ENCODE data around the gene FSIP1.

FSIP1 gene

DNA sequence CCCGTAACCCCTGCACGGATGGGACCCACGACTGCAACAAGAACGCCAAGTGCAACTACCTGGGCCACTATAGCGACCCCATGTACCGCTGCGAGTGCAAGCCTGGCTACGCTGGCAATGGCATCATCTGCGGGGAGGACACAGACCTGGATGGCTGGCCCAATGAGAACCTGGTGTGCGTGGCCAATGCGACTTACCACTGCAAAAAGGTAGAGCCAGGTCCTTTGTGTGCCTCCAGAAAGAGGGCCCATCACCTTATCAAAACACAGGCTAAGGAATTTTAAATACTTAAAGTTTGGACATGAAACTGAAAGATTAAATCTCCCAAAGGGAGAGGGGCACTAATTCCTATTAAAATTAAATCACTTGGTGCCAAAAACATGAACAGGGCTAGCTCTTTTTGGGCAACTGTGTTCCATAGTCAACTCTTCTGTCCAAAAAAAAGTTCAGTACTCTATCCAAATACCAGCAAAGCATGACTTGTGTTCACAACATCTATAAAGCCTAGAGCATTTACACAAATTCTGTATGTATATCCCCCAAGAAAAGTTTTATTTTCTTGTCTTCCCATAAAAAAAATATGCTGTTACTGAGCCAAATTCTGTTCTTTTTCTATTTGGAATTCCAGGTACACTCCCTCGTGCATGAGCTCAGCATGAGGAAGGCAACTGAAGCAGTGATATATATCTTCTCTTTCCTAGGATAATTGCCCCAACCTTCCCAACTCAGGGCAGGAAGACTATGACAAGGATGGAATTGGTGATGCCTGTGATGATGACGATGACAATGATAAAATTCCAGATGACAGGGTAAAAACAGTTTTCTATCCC lies 192.6 kb downstream of the FSIP1 start:
- no peak for DNase-seq

- no peak for DNase-seq
Observed at GRCh38 chr15:39589193-39589814, 193.3 kb downstream of the FSIP1 start.

GRCh38 chr15:39588531-39589192 lies 194.0 kb downstream of the FSIP1 start:
- DNase-seq, result no peak

DNA sequence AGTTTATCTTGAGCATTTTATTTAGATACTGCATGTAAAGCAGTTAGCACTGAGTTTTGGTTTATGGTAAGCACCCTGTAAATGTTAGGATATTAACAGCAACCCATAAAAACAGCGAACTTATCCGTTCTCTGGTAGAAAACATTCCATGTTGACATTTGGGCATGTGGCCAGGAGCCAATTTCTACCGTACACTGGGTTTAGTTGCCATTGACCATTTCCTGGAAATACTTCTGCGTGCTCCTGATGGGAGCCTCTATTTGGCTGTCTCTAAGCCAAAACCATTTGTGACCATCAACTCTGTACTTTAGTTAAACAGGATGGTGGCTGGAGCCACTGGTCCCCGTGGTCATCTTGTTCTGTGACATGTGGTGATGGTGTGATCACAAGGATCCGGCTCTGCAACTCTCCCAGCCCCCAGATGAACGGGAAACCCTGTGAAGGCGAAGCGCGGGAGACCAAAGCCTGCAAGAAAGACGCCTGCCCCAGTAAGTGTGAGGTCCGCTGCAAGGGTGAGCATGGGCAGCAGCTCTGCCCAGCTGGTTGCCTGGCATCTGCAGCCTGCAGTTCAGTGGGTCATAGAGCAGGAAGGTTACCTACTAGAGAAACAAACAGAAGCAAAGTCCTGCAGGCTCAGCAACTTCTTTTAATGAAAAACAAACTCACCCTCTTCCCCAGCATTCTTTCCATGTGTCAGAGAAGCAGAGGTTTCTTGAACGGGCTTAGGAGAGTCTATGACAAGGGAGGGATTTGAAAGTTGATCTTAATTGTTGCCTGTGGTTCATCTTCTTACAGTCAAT lies 194.7 kb downstream of the FSIP1 start:
- no peak for DNase-seq

DNA sequence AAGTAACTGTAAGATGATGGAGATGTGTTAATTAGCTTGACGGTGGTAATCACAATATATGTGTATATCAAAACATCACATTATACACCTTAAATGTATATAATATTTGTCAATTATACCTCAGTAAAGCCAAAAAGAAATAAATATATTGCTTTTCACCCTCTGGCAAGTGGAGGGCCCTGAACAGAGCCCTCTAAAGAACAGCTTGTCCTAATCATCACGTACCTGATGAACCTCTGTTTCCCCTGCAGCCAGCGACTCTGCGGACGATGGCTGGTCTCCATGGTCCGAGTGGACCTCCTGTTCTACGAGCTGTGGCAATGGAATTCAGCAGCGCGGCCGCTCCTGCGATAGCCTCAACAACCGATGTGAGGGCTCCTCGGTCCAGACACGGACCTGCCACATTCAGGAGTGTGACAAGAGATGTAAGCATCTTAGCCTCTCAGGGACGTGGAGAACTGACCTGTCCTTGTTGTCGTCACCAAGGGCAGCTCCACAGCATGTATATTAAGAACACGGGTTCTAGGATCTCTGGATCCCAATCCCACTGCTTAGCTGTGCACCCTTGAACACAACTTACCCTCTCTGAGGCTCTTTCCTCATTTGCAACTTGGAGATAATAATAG lies 195.4 kb downstream of the FSIP1 start:
- no peak for DNase-seq

DNA sequence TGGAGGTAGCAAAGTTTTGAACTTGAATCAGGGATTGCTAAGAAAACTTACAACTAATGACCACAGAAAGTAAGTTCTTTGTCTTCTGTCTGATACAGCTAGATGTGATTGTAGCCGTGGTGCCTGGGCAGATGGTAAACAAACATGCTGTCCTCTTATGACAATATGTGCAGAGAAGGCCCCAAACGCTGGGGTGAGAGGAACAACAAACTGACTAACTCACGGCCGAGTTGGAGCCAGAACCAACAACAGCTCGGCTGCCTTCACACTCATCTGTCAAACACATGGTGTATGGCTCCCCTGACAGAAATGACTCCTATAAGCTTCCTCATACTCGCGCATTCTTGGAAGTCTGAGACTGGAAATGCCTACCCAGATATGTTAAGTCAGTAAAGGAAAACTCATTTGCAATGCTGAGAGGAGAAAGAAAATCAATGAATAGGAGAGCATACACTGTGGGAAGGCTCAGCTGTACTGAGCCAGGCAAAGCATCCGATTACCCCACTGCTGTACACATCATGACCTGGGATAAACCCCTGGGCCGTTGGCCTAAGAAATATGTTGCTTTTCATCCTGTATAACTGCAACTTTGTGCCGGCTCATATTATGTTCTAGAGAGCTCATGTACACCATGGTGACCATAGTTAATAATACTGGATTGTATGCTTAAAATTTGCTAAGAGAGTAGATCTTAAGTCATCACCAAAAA lies 196.1 kb downstream of the FSIP1 start:
- no peak for DNase-seq

DNA sequence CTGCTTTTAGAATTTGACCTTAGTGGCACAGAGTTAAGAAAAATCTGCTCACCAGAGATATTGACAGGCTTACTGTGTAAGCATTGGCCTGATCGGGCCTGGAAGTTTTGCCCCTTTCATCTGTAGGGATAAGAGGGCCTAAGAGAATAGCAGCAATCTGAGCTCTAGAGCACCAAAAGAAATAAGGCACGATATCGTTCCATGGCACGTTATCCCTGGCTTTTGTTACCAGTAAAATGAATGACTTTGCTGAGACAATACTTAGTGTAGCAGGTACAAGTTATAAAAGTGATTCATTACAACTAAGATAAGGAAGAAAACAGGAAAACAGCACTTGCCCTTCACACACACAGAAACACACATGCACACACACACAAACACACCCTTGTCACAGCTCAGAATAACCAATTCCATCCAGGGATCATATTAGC lies 196.8 kb downstream of the FSIP1 start:
- DNase-seq, result no peak

DNA sequence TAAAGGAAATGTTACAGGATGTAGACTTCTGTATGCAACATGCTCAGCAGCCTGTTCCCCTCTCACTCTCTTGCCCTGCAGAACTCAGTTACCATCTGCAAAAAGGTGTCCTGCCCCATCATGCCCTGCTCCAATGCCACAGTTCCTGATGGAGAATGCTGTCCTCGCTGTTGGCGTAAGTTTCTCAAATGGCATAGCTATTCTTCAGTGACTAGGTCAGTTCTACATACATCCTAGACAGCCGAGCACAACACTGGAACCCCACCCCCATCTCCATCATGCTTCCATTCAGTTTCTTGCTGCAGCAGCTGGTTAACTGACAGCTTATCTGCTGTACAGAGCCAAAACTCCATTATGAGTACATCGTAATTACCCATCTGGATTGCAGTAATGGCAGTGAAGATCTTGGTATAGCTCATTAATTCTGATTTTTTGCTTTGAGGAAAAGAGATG lies 197.2 kb downstream of the FSIP1 start:
- DNase-seq, result no peak

GRCh38 chr15:39584662-39585388 lies 197.8 kb downstream of the FSIP1 start:
- DNase-seq, result no peak

DNA sequence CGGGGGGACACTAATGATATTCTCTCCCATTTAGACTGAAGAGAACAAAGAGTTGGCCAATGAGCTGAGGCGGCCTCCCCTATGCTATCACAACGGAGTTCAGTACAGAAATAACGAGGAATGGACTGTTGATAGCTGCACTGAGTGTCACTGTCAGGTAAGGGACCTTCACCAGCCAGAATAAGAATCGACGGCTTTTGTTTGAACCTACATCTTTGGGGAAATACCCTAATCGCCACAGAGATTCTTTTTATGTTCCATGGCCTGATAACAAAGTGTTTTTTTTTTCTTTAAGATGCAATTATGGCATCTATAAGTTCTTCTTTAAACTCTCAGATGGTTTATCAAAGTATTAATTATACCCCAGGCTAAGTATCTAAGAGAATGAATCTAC lies 198.4 kb downstream of the FSIP1 start:
- DNase-seq, result no peak

DNA sequence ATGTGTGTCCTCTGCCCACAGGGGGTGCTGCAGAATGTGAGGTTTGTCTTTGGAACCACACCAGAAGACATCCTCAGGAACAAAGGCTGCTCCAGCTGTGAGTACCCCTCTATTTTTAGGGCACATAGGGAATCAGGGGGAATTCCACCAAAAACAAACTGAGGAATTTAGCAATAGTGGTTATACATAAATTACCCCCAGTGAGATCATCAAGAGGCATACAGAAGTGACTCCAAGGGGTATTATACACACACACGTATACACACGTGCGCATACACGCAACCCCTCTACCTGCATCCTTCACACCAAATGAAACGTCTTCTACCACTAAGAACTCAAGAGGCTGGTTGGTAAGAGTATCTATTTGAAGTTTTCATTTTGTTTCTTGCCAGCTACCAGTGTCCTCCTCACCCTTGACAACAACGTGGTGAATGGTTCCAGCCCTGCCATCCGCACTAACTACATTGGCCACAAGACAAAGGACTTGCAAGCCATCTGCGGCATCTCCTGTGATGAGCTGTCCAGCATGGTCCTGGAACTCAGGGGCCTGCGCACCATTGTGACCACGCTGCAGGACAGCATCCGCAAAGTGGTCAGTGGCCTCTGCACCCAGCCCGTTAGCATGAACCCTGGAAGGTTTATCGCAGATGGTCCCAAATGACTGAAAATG lies 198.9 kb downstream of the FSIP1 start:
- DNase-seq, result peak; percentile 49

DNA sequence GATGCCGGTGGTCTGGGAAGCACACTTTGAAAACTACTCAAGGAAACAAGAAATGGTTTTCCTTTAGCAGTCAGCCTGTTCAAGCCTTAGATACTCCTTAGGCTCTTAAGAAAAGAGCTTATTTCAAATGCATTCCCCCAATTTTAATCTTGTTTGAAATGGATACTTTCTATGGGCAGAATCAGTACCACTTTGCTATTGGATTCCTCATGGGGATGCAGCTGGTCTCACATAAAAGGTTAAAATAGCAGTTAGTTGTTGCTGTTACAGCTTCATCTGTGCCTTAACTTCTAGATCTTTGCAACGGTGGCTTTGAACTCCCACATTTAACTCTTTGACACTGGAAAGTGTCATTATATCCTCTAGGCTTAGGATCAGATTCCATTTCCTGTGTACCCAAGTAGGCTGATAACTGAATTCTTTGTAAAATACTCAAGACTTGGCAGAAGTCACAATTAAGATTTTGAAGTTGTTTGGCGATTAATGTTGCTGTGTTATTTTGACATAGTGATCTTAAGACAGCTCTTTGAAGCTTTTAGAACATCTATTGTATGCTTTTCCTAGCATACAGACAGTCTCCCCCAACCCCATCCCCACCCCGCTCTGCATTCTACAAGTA lies 199.6 kb downstream of the FSIP1 start:
- DNase-seq, result no peak

DNA sequence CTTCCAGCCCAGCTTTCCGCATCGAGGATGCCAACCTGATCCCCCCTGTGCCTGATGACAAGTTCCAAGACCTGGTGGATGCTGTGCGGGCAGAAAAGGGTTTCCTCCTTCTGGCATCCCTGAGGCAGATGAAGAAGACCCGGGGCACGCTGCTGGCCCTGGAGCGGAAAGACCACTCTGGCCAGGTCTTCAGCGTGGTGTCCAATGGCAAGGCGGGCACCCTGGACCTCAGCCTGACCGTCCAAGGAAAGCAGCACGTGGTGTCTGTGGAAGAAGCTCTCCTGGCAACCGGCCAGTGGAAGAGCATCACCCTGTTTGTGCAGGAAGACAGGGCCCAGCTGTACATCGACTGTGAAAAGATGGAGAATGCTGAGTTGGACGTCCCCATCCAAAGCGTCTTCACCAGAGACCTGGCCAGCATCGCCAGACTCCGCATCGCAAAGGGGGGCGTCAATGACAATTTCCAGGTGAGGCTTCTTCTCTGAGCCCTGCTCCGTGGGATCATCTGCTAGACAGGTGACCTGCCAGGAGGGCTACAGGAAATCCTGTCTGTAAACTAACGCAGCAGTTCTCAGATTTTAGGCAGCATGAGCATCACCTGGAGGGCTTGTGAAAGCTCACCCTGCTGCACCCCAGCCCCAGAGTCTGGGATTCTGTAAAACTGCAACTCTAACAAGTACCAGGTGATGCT lies 200.2 kb downstream of the FSIP1 start:
- no peak for DNase-seq

DNA sequence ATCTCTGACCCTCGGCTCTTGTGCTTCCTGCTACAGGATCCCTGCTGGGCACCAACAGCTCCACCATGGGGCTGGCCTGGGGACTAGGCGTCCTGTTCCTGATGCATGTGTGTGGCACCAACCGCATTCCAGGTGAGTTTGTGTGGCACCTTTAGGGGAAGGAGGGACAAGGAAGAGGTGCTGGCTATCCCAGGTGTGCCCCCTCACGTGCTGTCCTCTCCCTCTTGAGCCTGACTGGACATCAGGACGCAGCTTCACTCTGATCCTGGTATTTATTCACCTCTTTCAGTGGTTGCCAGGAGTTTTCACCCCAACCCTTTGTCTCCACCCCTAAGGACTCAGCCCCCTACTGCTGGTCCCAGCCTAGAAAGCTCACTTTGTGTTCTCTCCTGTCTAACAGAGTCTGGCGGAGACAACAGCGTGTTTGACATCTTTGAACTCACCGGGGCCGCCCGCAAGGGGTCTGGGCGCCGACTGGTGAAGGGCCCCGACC lies 200.8 kb downstream of the FSIP1 start:
- DNase-seq, result peak; percentile 8

GRCh38 chr15:39581242-39581792 lies 201.3 kb downstream of the FSIP1 start:
- no peak for DNase-seq

- peak; percentile 70 for DNase-seq
Observed at GRCh38 chr15:39580485-39581241, 202.0 kb downstream of the FSIP1 start, which contains the start of gene THBS1. Gene THBS1, plus strand, starts transcription at chr15:39581079. Its CDS starts 779 bp downstream, at chr15:39581858.

DNA sequence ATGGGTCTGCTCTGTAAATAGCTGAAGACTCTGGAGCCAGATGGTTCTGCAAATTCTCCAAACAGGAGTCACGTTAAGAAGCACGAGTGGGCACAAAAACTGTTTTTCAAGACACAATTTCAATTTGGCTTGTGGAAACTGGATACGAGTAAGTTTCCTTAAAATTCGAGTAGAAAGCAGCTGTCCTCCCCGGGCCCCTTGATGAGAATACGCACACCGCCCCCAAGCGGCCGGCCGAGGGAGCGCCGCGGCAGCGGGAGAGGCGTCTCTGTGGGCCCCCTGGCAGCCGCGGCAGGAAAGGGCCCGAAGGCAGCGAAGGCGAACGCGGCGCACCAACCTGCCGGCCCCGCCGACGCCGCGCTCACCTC lies 202.5 kb downstream of the FSIP1 start:
- DNase-seq, result peak; percentile 90

GRCh38 chr15:39579487-39580116 lies 203.0 kb downstream of the FSIP1 start:
- no peak for DNase-seq
